Thyroid gland (tissue), 4 donors: ENCODE data around the gene ANLN. TPM values are rescaled to one million over a fixed set of nuclear protein-coding genes. Genes with fewer than 3 reads are reported as not detected.

Source experiments
- DNase-seq, 2 donors: peaks; one replicate each; pipeline ENCODE4 v3.0.0-alpha.2; 2019
- H3K27ac ChIP-seq, 3 donors: fragments of 200-600 bp; sonication (generic); 1 replicate in 2 of 3; 2 replicates in 1 of 3; pipeline ENCODE4 v1.5.1; 2016 to 2019; ENCODE audit warnings: mild to moderate bottlenecking in 1 of 3, moderate library complexity in 1 of 3
- H3K27me3 ChIP-seq: fragments of 200-600 bp; sonication (generic); one replicate; pipeline ENCODE4 v1.5.1; 2019
- H3K36me3 ChIP-seq, 2 donors: fragments of 200-600 bp; sonication (generic); one replicate each; pipeline ENCODE4 v1.5.1; 2016 to 2019
- H3K4me1 ChIP-seq, 2 donors: fragments of 200-600 bp; sonication (generic); one replicate each; pipeline ENCODE4 v1.5.1; 2017 to 2019
- H3K4me3 ChIP-seq, 3 donors: fragments of 200-600 bp; sonication (generic); replicated peaks in 1 of 3; 1 replicate in 2 of 3; 2 replicates in 1 of 3; pipeline ENCODE4 v1.5.1; 2016; ENCODE audit warnings: mild to moderate bottlenecking in 1 of 3
- H3K9me3 ChIP-seq: fragments of 200-600 bp; sonication (generic); one replicate; pipeline ENCODE4 v1.5.1; 2017
- POLR2A ChIP-seq, 2 donors: fragments of 450-650 bp; IDR thresholded peaks; one replicate each; pipeline ENCODE4 v1.6.1; 2017; ENCODE audit warnings: antibody characterized with exemption in 2 of 2, mild to moderate bottlenecking in 2 of 2, moderate library complexity in 1 of 2
- WGBS, 2 donors: methylation state at CpG; one replicate each; pipeline ENCODE4 v1.1.5; 2017; 5-methylcytosine and 5-hydroxymethylcytosine counted together
- intact Hi-C: fragments of 100-400 bp; cut with DNase I; formaldehyde crosslinking; loops from one replicate; pipeline ENCODE4 v1.15.1; 2023
- total RNA-seq, 4 donors: library from RNA; depleted of rRNA; stranded (reverse); fragments of >200 nt; gene quantifications; one replicate each; pipeline ENCODE4 v1.2.3, GENCODE V29; 2016
- TF ChIP-seq, protein P1 (sequence below), 6 experiments: fragments of 200-600 bp in 3 of 6; fragments of 450-650 bp in 3 of 6; sonication (generic) in 3 of 6; IDR thresholded peaks; one replicate each; pipeline ENCODE4 v1.5.1; 2016 to 2019; ENCODE audit warnings: antibody characterized with exemption in 6 of 6, mild to moderate bottlenecking in 2 of 6, inconsistent platforms in 1 of 6, moderate library complexity in 1 of 6

Gene ANLN
- total RNA-seq, 4 donors from 2014 or later, result 0.88 to 4.0 (median 3.1) TPM

- H3K36me3 ChIP-seq, result no peaks in the 10 kb centered on the region
- TF ChIP-seq, protein P1, sequence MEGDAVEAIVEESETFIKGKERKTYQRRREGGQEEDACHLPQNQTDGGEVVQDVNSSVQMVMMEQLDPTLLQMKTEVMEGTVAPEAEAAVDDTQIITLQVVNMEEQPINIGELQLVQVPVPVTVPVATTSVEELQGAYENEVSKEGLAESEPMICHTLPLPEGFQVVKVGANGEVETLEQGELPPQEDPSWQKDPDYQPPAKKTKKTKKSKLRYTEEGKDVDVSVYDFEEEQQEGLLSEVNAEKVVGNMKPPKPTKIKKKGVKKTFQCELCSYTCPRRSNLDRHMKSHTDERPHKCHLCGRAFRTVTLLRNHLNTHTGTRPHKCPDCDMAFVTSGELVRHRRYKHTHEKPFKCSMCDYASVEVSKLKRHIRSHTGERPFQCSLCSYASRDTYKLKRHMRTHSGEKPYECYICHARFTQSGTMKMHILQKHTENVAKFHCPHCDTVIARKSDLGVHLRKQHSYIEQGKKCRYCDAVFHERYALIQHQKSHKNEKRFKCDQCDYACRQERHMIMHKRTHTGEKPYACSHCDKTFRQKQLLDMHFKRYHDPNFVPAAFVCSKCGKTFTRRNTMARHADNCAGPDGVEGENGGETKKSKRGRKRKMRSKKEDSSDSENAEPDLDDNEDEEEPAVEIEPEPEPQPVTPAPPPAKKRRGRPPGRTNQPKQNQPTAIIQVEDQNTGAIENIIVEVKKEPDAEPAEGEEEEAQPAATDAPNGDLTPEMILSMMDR (IDR thresholded peaks at IDR 0.05), result no peak
- no peak for TF ChIP-seq POLR2A (IDR thresholded peaks at IDR 0.05)
- 29 to 53% methylated on average over 1 of the region's 1 CpG for WGBS, 2 donors
- intact Hi-C loops, result no loop called here
- H3K4me1 ChIP-seq, result peaks cover 7 to 8% of the 10 kb centered on the region in 2 donors
- H3K27ac ChIP-seq, result no peak overlapping the region
- DNase-seq, result no peak
- no peak overlapping the region for H3K4me3 ChIP-seq
- H3K9me3 ChIP-seq, result no peaks in the 10 kb centered on the region
- H3K27me3 ChIP-seq, result no peaks in the 10 kb centered on the region
These were observed 4.2 kb downstream of the ANLN start for GRCh38 chr7:36393826-36394225.

- H3K27me3 ChIP-seq, result no peaks in the 10 kb centered on the region
- H3K9me3 ChIP-seq, result no peaks in the 10 kb centered on the region
- TF ChIP-seq POLR2A (IDR thresholded peaks at IDR 0.05), result no peak
- TF ChIP-seq, protein P1 (IDR thresholded peaks at IDR 0.05), result no peak
- no peak for DNase-seq
- peaks cover 3% of the 10 kb centered on the region in 2 donors for H3K4me1 ChIP-seq
- intact Hi-C loops, result no loop called here
- H3K4me3 ChIP-seq, result no peak overlapping the region
- H3K27ac ChIP-seq, result no peak overlapping the region
- 85 to 93% methylated on average over 1 of the region's 1 CpG for WGBS, 2 donors
- H3K36me3 ChIP-seq, result no peaks in the 10 kb centered on the region
These were observed 5.7 kb downstream of the ANLN start for GRCh38 chr7:36395171-36395894.

GRCh38 chr7:36396150-36396549 lies 6.5 kb downstream of the ANLN start:
- 97% methylated on average over 4 of the region's 4 CpGs for WGBS, 2 donors
- intact Hi-C loops, result no loop called here
- no peak for DNase-seq

DNA sequence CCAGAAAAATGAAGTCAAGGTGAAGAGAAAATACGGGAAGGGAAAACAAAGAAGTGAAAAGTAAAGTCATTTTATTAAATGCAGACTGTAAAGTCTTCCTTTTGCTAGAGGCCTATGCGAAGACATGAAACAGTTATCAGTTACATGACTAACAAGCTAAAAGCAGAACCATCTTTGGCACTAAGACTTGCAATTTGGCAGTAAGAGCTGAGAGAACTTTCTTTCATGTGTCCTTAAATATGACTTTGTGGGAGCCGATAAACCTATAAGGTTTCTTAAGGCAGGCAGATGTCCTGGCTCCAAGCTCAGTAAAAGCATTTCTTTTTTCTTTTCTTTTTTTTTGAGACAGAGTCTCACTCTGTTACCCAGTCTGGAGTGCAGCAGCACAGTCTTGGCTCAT lies 10.4 kb downstream of the ANLN start:
- no peaks in the 10 kb centered on the region for H3K4me1 ChIP-seq
- no peaks in the 10 kb centered on the region for H3K9me3 ChIP-seq
- H3K27me3 ChIP-seq, result no peaks in the 10 kb centered on the region
- no peak for DNase-seq
- TF ChIP-seq, protein P1 (IDR thresholded peaks at IDR 0.05), result no peak
- no peak for TF ChIP-seq POLR2A (IDR thresholded peaks at IDR 0.05)
- intact Hi-C loops, result no loop called here
- H3K27ac ChIP-seq, result no peak overlapping the region
- H3K36me3 ChIP-seq, result no peaks in the 10 kb centered on the region
- no peak overlapping the region for H3K4me3 ChIP-seq
- 96% methylated on average over 3 of the region's 3 CpGs for WGBS, 2 donors

More at GRCh38 chr7:36396150-36396549, 6.5 kb downstream of the ANLN start:
- no peak for TF ChIP-seq POLR2A (IDR thresholded peaks at IDR 0.05)
- TF ChIP-seq, protein P1 (IDR thresholded peaks at IDR 0.05), result no peak
- Histone ChIP-seq H3K9me3 (no peaks in the 10 kb centered on the region), H3K36me3 (no peaks in the 10 kb centered on the region), H3K4me1 (no peaks in the 10 kb centered on the region), H3K27me3 (no peaks in the 10 kb centered on the region), H3K27ac (no peak overlapping the region), H3K4me3 (no peak overlapping the region)

DNA sequence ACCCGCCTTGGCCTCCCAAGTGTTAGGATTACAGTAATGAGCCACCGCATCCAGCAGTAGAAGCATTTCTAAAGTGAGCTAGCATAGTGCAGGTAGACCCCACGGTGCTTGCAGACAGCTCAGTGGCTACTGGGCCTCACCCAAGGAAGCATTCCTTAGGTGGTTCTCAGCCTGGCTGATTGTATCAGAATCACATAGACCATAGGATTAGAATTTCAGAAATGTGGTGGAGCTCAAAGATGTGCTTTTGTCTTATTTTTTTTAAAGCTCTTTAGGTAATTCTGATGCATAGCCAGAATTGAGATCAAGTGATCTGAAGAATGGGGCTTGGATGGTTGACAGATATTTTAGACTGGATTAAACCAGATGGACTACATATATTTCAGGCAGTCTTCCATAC lies 10.9 kb downstream of the ANLN start:
- H3K27me3 ChIP-seq, result no peaks in the 10 kb centered on the region
- no peak overlapping the region for H3K27ac ChIP-seq
- TF ChIP-seq POLR2A (IDR thresholded peaks at IDR 0.05), result no peak
- TF ChIP-seq, protein P1 (IDR thresholded peaks at IDR 0.05), result no peak
- no peaks in the 10 kb centered on the region for H3K9me3 ChIP-seq
- no peak overlapping the region for H3K4me3 ChIP-seq
- intact Hi-C loops, result no loop called here
- H3K4me1 ChIP-seq, result no peaks in the 10 kb centered on the region
- WGBS, 2 donors, result 94 to 96% methylated on average over 3 of the region's 3 CpGs
- no peak for DNase-seq
- H3K36me3 ChIP-seq, result no peaks in the 10 kb centered on the region
